H1 (cell line): ENCODE measurements around the gene SLC2A4RG. TPM values are rescaled to one million over a fixed set of nuclear protein-coding genes. Genes with fewer than 3 reads are reported as not detected.

Experiments used
- CTCF ChIA-PET: fragments of 300-600 bp; sonication (Branson Sonifier 250); formaldehyde crosslinking; loops from one replicate; lab custom pipeline; 2021; ENCODE audit not compliant: partially characterized antibody; lab: Charles Lee
- POLR2A ChIA-PET: fragments of 300-600 bp; sonication (Branson Sonifier 250); formaldehyde crosslinking; loops from one replicate; lab custom pipeline; 2021; ENCODE audit warnings: inconsistent platforms; ENCODE audit not compliant: partially characterized antibody; lab: Charles Lee
- DNase-seq, 2 experiments: peaks; one replicate each; pipeline versions ENCODE4 v3.0.0 to v3.0.0-alpha.2; 2010 to 2022; ENCODE audit warnings: low spot score in 2 of 2, low read depth in 1 of 2, mixed read lengths in 1 of 2
- FAIRE-seq: peaks from 2 replicates; lab custom pipeline; 2011; peaks lifted over from hg19 to GRCh38; lab: Jason Lieb, UNC
- H2AFZ ChIP-seq: 2 replicates; pipeline ENCODE4 v1.8.1; 2012; ENCODE audit warnings: low read length, inconsistent platforms
- H2AK5ac ChIP-seq: 2 replicates; pipeline ENCODE4 v1.6.1; 2013; ENCODE audit warnings: low read depth, low read length
- H2BK120ac ChIP-seq: replicated peaks from 2 replicates; pipeline ENCODE3; 2013; ENCODE audit warnings: low read depth, low read length, inconsistent platforms
- H2BK12ac ChIP-seq: 2 replicates; pipeline ENCODE4 v1.6.1; 2013; ENCODE audit warnings: low read depth, low read length
- H2BK15ac ChIP-seq: 2 replicates; pipeline ENCODE4 v1.6.1; 2013; ENCODE audit warnings: low read length
- H2BK20ac ChIP-seq: 2 replicates; pipeline ENCODE4 v1.6.1; 2013; ENCODE audit warnings: low read length
- H2BK5ac ChIP-seq: 2 replicates; pipeline ENCODE4 v1.6.1; 2013; ENCODE audit warnings: low read depth, low read length
- H3K14ac ChIP-seq: 2 replicates; pipeline ENCODE4 v1.6.1; 2013; ENCODE audit warnings: inconsistent platforms; ENCODE audit not compliant: insufficient read length
- H3K18ac ChIP-seq: 2 replicates; pipeline ENCODE4 v1.6.1; 2013; ENCODE audit warnings: low read length; ENCODE audit errors: extremely low read depth
- H3K23ac ChIP-seq: 2 replicates; pipeline ENCODE4 v1.6.1; 2013; ENCODE audit warnings: inconsistent platforms; ENCODE audit not compliant: insufficient read length
- H3K23me2 ChIP-seq: 2 replicates; pipeline ENCODE4 v1.6.1; 2013; ENCODE audit warnings: low read depth, low read length
- H3K27ac ChIP-seq: 2 replicates; pipeline ENCODE4 v1.6.1; 2011; ENCODE audit warnings: low read depth, low read length, inconsistent platforms
- H3K27me3 ChIP-seq, 4 experiments: replicated peaks in 1 of 4; 1 replicate in 1 of 4; 2 replicates in 3 of 4; pipeline versions ENCODE4 v1.6.1 to v1.8.1; 2011 to 2013; ENCODE audit warnings: low read length in 3 of 4, mild to moderate bottlenecking in 3 of 4, inconsistent platforms in 2 of 4, mixed read lengths in 2 of 4, moderate library complexity in 1 of 4; ENCODE audit not compliant: control insufficient read depth in 3 of 4, insufficient read depth in 3 of 4; ENCODE audit errors: extremely low read depth in 1 of 4
- H3K36me3 ChIP-seq, 4 experiments: 2 replicates each; pipeline versions ENCODE4 v1.6.1 to v1.8.1; 2011 to 2013; ENCODE audit warnings: mild to moderate bottlenecking in 4 of 4, low read length in 3 of 4, moderate library complexity in 2 of 4, control low read depth in 1 of 4, inconsistent platforms in 1 of 4; ENCODE audit not compliant: insufficient read depth in 4 of 4, control insufficient read depth in 2 of 4
- H3K4ac ChIP-seq: replicated peaks from 2 replicates; pipeline ENCODE3; 2013; ENCODE audit warnings: low read length, low read depth, mixed read lengths, inconsistent platforms; ENCODE audit not compliant: insufficient read length
- H3K4me1 ChIP-seq, 4 experiments: replicated peaks in 1 of 4; 1 replicate in 1 of 4; 2 replicates in 3 of 4; pipeline versions ENCODE4 v1.6.1 to v1.8.1; 2011 to 2013; ENCODE audit warnings: low read length in 3 of 4, inconsistent platforms in 2 of 4, mixed read lengths in 1 of 4; ENCODE audit not compliant: insufficient read depth in 4 of 4, control insufficient read depth in 3 of 4
- H3K4me2 ChIP-seq, 2 experiments: 2 replicates each; pipeline versions ENCODE4 v1.6.1 to v1.8.1; 2011 to 2013; ENCODE audit warnings: low read depth in 2 of 2, low read length in 2 of 2, control low read depth in 1 of 2, inconsistent platforms in 1 of 2, mild to moderate bottlenecking in 1 of 2; ENCODE audit not compliant: insufficient read depth in 1 of 2
- H3K4me3 ChIP-seq, 4 experiments: fragments of 200-600, 300-600 bp in 1 of 4; sonication (generic), shearing (Covaris generic), sonication (Bioruptor Twin) in 1 of 4; 2 replicates each; pipeline versions ENCODE4 v1.5.1 to v1.8.1; 2011 to 2016; ENCODE audit warnings: low read length in 4 of 4, low read depth in 3 of 4, control low read depth in 2 of 4, inconsistent platforms in 2 of 4, mild to moderate bottlenecking in 2 of 4, mixed read lengths in 1 of 4, moderate library complexity in 1 of 4; ENCODE audit not compliant: insufficient read depth in 2 of 4; ENCODE audit errors: extremely low read depth in 1 of 4
- H3K56ac ChIP-seq: replicated peaks from 2 replicates; pipeline ENCODE3; 2013; ENCODE audit warnings: low read depth, mild to moderate bottlenecking, mixed read lengths, low read length, inconsistent platforms; ENCODE audit not compliant: insufficient read length
- H3K79me1 ChIP-seq: 2 replicates; pipeline ENCODE4 v1.6.1; 2013; ENCODE audit warnings: low read depth, low read length, control low read depth
- H3K79me2 ChIP-seq, 2 experiments: 2 replicates each; pipeline versions ENCODE4 v1.6.1 to v1.8.1; 2012 to 2013; ENCODE audit warnings: low read length in 2 of 2, mild to moderate bottlenecking in 2 of 2, inconsistent platforms in 1 of 2; ENCODE audit not compliant: insufficient read depth in 2 of 2, control insufficient read depth in 1 of 2
- H3K9ac ChIP-seq, 4 experiments: replicated peaks in 1 of 4; 1 replicate in 1 of 4; 2 replicates in 3 of 4; pipeline versions ENCODE4 v1.6.1 to v1.8.1; 2011 to 2013; ENCODE audit warnings: low read depth in 3 of 4, low read length in 3 of 4, control low read depth in 2 of 4, mild to moderate bottlenecking in 2 of 4, moderate library complexity in 2 of 4, inconsistent platforms in 1 of 4; ENCODE audit errors: extremely low read depth in 1 of 4
- H3K9me3 ChIP-seq, 2 experiments: 2 replicates each; pipeline versions ENCODE4 v1.6.1 to v1.8.1; 2012 to 2013; ENCODE audit warnings: mild to moderate bottlenecking in 2 of 2, moderate library complexity in 2 of 2, control low read depth in 1 of 2, inconsistent platforms in 1 of 2, low read depth in 1 of 2, low read length in 1 of 2, mixed read lengths in 1 of 2; ENCODE audit not compliant: insufficient read depth in 2 of 2
- H4K20me1 ChIP-seq, 2 experiments: replicated peaks in 1 of 2; 2 replicates each; pipeline versions ENCODE3 to v1.8.1; 2011 to 2013; ENCODE audit warnings: inconsistent platforms in 2 of 2, low read length in 2 of 2, mild to moderate bottlenecking in 1 of 2; ENCODE audit not compliant: insufficient read depth in 2 of 2, control insufficient read depth in 1 of 2
- H4K5ac ChIP-seq: 2 replicates; pipeline ENCODE4 v1.6.1; 2013; ENCODE audit warnings: low read length, low read depth, mixed read lengths, inconsistent platforms; ENCODE audit not compliant: insufficient read length
- H4K8ac ChIP-seq: 2 replicates; pipeline ENCODE4 v1.8.0; 2013; ENCODE audit warnings: mild to moderate bottlenecking, moderate library complexity, low read length, inconsistent platforms; ENCODE audit not compliant: insufficient read depth; ENCODE audit errors: extremely low read depth
- H4K91ac ChIP-seq: replicated peaks from 2 replicates; pipeline ENCODE3; 2013; ENCODE audit warnings: low read length, mixed read lengths, inconsistent platforms; ENCODE audit not compliant: insufficient read length
- CREB1 ChIP-seq: IDR thresholded peaks from 2 replicates; pipeline ENCODE4 v1.6.1; 2012; ENCODE audit warnings: inconsistent platforms
- EGR1 ChIP-seq: IDR thresholded peaks from 2 replicates; pipeline ENCODE4 v1.6.1; 2011; ENCODE audit warnings: low read depth, low read length, borderline replicate concordance
- JUND ChIP-seq: IDR thresholded peaks from 2 replicates; pipeline ENCODE4 v1.6.1; 2011; ENCODE audit warnings: mild to moderate bottlenecking, improper control_type of control experiment, low read length
- POLR2A ChIP-seq, 2 experiments: IDR thresholded peaks; 1 replicate in 1 of 2; 2 replicates in 1 of 2; pipeline ENCODE4 v1.6.1; 2011; ENCODE audit warnings: low read depth in 2 of 2, low read length in 2 of 2, mild to moderate bottlenecking in 2 of 2; ENCODE audit errors: control extremely low read depth in 1 of 2
- POLR2AphosphoS5 ChIP-seq: IDR thresholded peaks from 2 replicates; pipeline ENCODE4 v1.6.1; 2011; ENCODE audit warnings: low read depth, low read length
- POU5F1 ChIP-seq: IDR thresholded peaks from 2 replicates; pipeline ENCODE4 v1.6.1; 2011; ENCODE audit warnings: low read depth, mild to moderate bottlenecking, low read length, moderate library complexity
- TAF1 ChIP-seq: IDR thresholded peaks from 2 replicates; pipeline ENCODE4 v1.6.1; 2011; ENCODE audit warnings: mild to moderate bottlenecking, low read depth, low read length
- USF2 ChIP-seq: IDR thresholded peaks from 2 replicates; pipeline ENCODE4 v1.6.1; 2011; ENCODE audit warnings: low read length, improper control_type of control experiment
- WGBS, 2 experiments: shearing (Covaris generic) in 1 of 2; methylation state at CpG; one replicate each; pipeline versions ENCODE4 v1.1.6 to v1.1.7; 2013 to 2015; ENCODE audit warnings: low lambda C conversion rate in 2 of 2, mixed read lengths in 2 of 2, inconsistent platforms in 1 of 2, low coverage in 1 of 2, missing lambda C conversion rate in 1 of 2; ENCODE audit not compliant: insufficient replicate concordance in 2 of 2, insufficient coverage in 1 of 2, insufficient read length in 1 of 2; ENCODE audit errors: extremely low coverage in 1 of 2, missing lambda C conversion rate in 1 of 2; 5-methylcytosine and 5-hydroxymethylcytosine counted together
- polyA plus RNA-seq, 7 experiments: library from polyadenylated mRNA; depleted of rRNA in 3 of 7; stranded (reverse) in 5 of 7; unstranded in 2 of 7; fragments of >200 nt in 5 of 7; fragments of 200-250 nt in 2 of 7; gene quantifications; 1 replicate in 5 of 7; 2 replicates in 1 of 7; 4 replicates in 1 of 7; pipeline versions ENCODE4 v1.2.1 to v1.2.3, GENCODE V29; 2011 to 2013; ENCODE audit warnings: missing spikeins in 2 of 7, mixed read lengths in 2 of 7
- total RNA-seq: library from RNA; stranded (reverse); fragmentation: NEBNext Ultra II Directional; extraction: Animal tissue kit (Norgen Biotek cat#: 25700); gene quantifications from 2 replicates; pipeline ENCODE4 v1.2.1, GENCODE V29; 2021

The SLC2A4RG gene
- total and polyA plus RNA-seq, 2 of the 8 experiments (the other 6 are each of a cell fraction or from before 2014, with no cell fraction given): 15.9 to 29.1 TPM

DNA sequence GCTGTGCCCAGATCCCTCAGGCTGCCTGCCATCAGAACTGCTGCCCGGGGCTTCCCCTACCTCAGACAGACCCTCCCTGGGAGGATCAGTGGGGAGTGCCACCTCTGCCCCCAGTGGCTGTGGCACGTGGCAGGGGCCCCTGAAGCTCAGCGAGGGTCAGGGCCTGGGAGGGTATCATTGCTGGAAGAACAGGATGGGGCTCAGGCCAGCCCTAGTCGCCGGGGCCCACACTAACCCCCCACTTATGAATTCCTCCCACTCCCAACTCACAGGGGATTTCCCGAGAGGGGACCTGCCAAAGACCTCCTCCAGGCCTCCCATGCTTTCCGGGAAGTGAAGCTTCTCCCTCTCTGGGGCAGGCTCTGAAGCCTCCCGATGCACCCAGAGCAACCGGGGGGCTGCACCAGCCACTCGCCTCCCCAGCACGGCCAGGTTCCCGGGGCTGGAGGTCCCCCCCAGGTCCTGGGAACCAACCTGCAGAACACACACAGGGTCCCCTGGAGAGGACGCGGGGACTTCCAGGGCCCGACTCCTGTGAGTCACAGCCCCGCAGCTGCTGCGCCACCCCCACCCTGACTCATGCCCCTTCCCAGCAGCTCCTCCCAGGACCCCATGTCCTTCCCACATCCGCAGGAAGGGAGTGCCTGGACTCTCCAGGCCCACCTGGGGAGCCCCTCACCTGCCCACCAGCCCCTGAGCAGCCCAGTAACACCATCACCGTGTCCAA is 40.7 kb upstream of the SLC2A4RG start:
- no peaks in the 10 kb centered on the region for H3K9me3 ChIP-seq
- H2AK5ac ChIP-seq: no peak overlapping the region
- no peaks in the 10 kb centered on the region for H3K79me2 ChIP-seq
- H4K8ac ChIP-seq: peak overlapping the region; percentile 65; the same call in 1 of the 2 replicates
- H3K23me2 ChIP-seq: peaks cover 5% of the 10 kb centered on the region; the same call in 1 of the 2 replicates
- H3K4me2 ChIP-seq: no peak overlapping the region
- peaks cover 0 to 3% (median 0%) of the 10 kb centered on the region in 4 experiments; a peak in 1 of 8 replicates for H3K36me3 ChIP-seq
- no peak overlapping the region for H3K4ac ChIP-seq
- no peak overlapping the region for H3K9ac ChIP-seq
- H3K4me1 ChIP-seq: peaks cover 0 to 12% (median 7%) of the 10 kb centered on the region in 4 experiments; a peak in 4 of 7 replicates
- ChIA-PET POLR2A (interaction anchor here (0.5 to 4.2 kb wide), 21 partner anchors 10 to 510 kb away, joined by 3 to 31 read pairs (median 3); partner anchors contain the start of genes LIME1, RTEL1, SLC2A4RG and UCKL1), CTCF (interaction anchor here (0.6 to 2.4 kb wide), 6 partner anchors 9 to 240 kb away, joined by 3 to 9 read pairs (median 4); partner anchors contain the start of genes ARFRP1 and ZGPAT)
- no peaks in the 10 kb centered on the region for H3K79me1 ChIP-seq
- H2AFZ ChIP-seq: no peak overlapping the region
- H2BK5ac ChIP-seq: no peak overlapping the region
- H4K20me1 ChIP-seq: peaks cover 2 to 10% of the 10 kb centered on the region in 2 experiments
- 84% methylated on average over 14 of the region's 19 CpGs; no CpG with 5 or more reads in 1 of the 2 experiments for WGBS, 2 experiments
- no peak overlapping the region for H4K91ac ChIP-seq
- H3K23ac ChIP-seq: no peak overlapping the region
- H3K27me3 ChIP-seq: no peaks in the 10 kb centered on the region
- DNase-seq (no peak), FAIRE-seq (no peak)
- H3K14ac ChIP-seq: no peak overlapping the region
- no peak overlapping the region for H3K4me3 ChIP-seq
- TF ChIP-seq CREB1 (no peak), TAF1 (no peak), USF2 (no peak), POU5F1 (no peak), POLR2A (IDR thresholded peaks at IDR 0.05; ENCODE audit: control extremely low read depth in 1 of 2, low read depth in 2 of 2, low read length in 2 of 2) (peak; percentile 16 to 19; a peak in 2 of 3 replicates), EGR1 (no peak), POLR2AphosphoS5 (peak; percentile 10; the same call in 1 of the 2 replicates), JUND (no peak)
- no peak overlapping the region for H2BK15ac ChIP-seq
- no peak overlapping the region for H3K18ac ChIP-seq
- no peak overlapping the region for H2BK20ac ChIP-seq
- no peak overlapping the region for H4K5ac ChIP-seq
- no peak overlapping the region for H2BK12ac ChIP-seq
- no peak overlapping the region for H3K27ac ChIP-seq
- H3K56ac ChIP-seq: no peak overlapping the region
- H2BK120ac ChIP-seq: no peak overlapping the region
